Activated naive CD8-positive, alpha-beta T cell treated with anti-CD3 and anti-CD28 coated beads, Interleukin-2, amount 50 U/mL, for 24 hours (primary cell): ENCODE data around the gene AMPD1.

Source experiments
- ATAC-seq: fragments of 150-1000 bp; cut with Tn5 transposase; one replicate; pipeline ENCODE4 v1.10.0; 2021
- DNase-seq: peaks from one replicate; pipeline ENCODE4 v3.0.0; 2021
- H3K27ac Mint-ChIP-seq: one replicate; pipeline ENCODE4 v1.8.0; 2021; ENCODE audit warnings: mild to moderate bottlenecking, mixed read lengths
- H3K27me3 Mint-ChIP-seq: one replicate; pipeline ENCODE4 v1.8.0; 2021; ENCODE audit warnings: mixed read lengths
- H3K36me3 Mint-ChIP-seq: one replicate; pipeline ENCODE4 v1.8.0; 2021; ENCODE audit warnings: low read depth, mixed read lengths
- H3K4me1 Mint-ChIP-seq: one replicate; pipeline ENCODE4 v1.8.0; 2021; ENCODE audit warnings: mixed read lengths
- H3K4me3 Mint-ChIP-seq: one replicate; pipeline ENCODE4 v1.8.0; 2021; ENCODE audit warnings: mild to moderate bottlenecking, moderate library complexity, mixed read lengths
- H3K9me3 Mint-ChIP-seq: one replicate; pipeline ENCODE4 v1.8.0; 2021; ENCODE audit warnings: mixed read lengths

The AMPD1 gene

DNA sequence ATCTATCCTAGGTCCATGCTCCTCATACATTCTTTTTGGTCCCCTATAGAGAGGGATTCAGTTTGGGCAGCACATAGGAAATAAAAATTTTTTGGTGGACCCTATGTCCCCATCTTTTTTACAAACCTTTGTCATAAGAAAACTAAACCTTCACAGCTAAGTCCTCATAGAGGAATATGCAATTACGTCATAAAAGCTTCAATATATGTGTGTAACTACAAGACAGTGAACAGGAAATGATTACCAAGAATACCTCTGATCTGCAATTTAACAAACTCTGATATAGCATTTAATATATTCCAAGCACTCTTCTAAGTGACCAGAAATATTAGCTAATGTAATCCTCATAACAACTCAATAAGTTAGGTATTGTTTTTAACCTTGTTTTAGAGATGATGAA, 19.2 kb downstream of the AMPD1 start:
- no peaks in the 10 kb centered on the region for H3K4me1 Mint-ChIP-seq
- H3K9me3 Mint-ChIP-seq = no peaks in the 10 kb centered on the region
- peaks cover 26% of the 10 kb centered on the region for H3K27me3 Mint-ChIP-seq
- no peak overlapping the region for H3K27ac Mint-ChIP-seq
- no peak for DNase-seq
- no peak overlapping the region for H3K4me3 Mint-ChIP-seq
- no peaks in the 10 kb centered on the region for H3K36me3 Mint-ChIP-seq
- ATAC-seq = no peak

GRCh38 chr1:114671939-114672275, 23.4 kb downstream of the AMPD1 start:
- H3K36me3 Mint-ChIP-seq = no peaks in the 10 kb centered on the region
- no peak for DNase-seq
- no peaks in the 10 kb centered on the region for H3K9me3 Mint-ChIP-seq
- ATAC-seq = no peak
- no peak overlapping the region for H3K27ac Mint-ChIP-seq
- peaks cover 9% of the 10 kb centered on the region for H3K27me3 Mint-ChIP-seq
- no peak overlapping the region for H3K4me3 Mint-ChIP-seq
- H3K4me1 Mint-ChIP-seq = peaks cover 9% of the 10 kb centered on the region

GRCh38 chr1:114671011-114671938, 24.1 kb downstream of the AMPD1 start:
- no peak for DNase-seq
- no peaks in the 10 kb centered on the region for H3K36me3 Mint-ChIP-seq
- H3K27me3 Mint-ChIP-seq = peaks cover 7% of the 10 kb centered on the region
- peaks cover 9% of the 10 kb centered on the region for H3K4me1 Mint-ChIP-seq
- H3K9me3 Mint-ChIP-seq = no peaks in the 10 kb centered on the region
- peak overlapping the region; percentile 16 for H3K4me3 Mint-ChIP-seq
- no peak overlapping the region for H3K27ac Mint-ChIP-seq
- ATAC-seq = no peak

- ATAC-seq (peak; percentile 99), DNase-seq (peak; percentile 86)
- Mint-ChIP-seq H3K27ac (no peak overlapping the region), H3K9me3 (no peaks in the 10 kb centered on the region), H3K27me3 (peaks cover 5% of the 10 kb centered on the region), H3K4me3 (peak overlapping the region; percentile 81), H3K36me3 (no peaks in the 10 kb centered on the region), H3K4me1 (peaks cover 9% of the 10 kb centered on the region)
These were observed 25.0 kb downstream of the AMPD1 start for GRCh38 chr1:114670083-114671010.

- H3K9me3 Mint-ChIP-seq = no peaks in the 10 kb centered on the region
- H3K36me3 Mint-ChIP-seq = no peaks in the 10 kb centered on the region
- ATAC-seq = peak; percentile 67
- peaks cover 5% of the 10 kb centered on the region for H3K27me3 Mint-ChIP-seq
- no peak within 1 kb of the TSS for H3K27ac Mint-ChIP-seq
- DNase-seq = no peak
- peaks cover 9% of the 10 kb centered on the region for H3K4me1 Mint-ChIP-seq
- H3K4me3 Mint-ChIP-seq = peak within 1 kb of the TSS; percentile 81
These were observed 25.7 kb downstream of the AMPD1 start, which contains the start of gene DENND2C for GRCh38 chr1:114669562-114670082. Gene DENND2C (minus strand): TSS chr1:114670049. CDS start chr1:114625984, 44,065 bp downstream.

DNA sequence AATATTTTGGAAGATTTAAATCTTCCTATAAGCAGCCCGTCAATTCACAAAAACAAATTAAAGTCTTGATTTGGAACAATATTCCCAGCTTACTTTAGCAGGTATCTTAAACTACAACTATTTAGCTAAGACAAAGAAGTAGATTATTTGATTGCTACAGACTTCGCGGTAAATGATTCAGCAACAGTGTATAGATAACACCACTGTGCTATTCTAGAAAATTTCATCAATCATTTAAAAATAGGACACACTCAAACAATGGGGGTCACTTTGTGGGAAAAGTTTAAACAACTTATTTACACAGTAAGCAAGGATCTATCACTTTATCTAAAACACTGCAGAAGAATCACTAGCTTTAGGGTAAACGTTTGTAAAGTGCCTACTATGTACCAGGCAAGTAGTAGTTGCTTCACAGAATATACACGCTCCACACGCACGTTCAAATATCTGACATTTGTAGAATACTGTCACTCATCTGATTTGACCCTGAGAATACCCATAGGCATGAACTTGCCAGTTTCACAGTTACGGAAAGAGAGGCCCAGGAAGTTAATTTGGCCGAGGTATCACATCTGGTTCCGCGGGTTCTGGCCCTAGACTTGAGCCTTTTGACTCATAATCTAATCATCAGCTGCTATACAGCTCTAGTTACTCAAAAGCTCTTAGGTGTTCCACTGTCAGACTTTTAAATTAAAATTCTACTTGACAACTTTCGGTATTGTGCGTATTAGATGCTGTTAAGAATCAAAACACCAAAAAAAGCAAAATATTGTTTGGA, 26.4 kb downstream of the AMPD1 start:
- Mint-ChIP-seq H3K27ac (no peak overlapping the region), H3K9me3 (no peaks in the 10 kb centered on the region), H3K36me3 (no peaks in the 10 kb centered on the region), H3K27me3 (peaks cover 5% of the 10 kb centered on the region), H3K4me3 (peak overlapping the region; percentile 81), H3K4me1 (peaks cover 9% of the 10 kb centered on the region)
- ATAC-seq = no peak
- DNase-seq = no peak

DNA sequence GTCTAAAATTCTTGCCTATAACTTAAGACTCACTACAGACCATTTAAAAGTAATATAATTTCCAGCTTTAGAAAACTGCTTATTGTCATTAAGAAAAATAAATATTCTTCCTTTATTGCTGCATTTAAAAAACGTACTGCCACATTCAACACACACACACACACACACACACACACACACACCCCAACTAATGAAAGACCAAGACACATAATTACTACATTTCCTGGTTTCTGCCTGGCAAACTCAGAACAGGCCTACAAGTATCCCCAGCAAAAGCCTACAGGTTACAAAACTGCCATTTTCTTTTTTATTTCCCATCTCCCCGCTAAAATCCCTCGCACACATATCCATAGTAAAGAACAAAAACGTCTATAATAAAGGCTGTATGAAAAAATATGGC, 27.0 kb downstream of the AMPD1 start:
- no peak overlapping the region for H3K4me3 Mint-ChIP-seq
- no peak for DNase-seq
- H3K27me3 Mint-ChIP-seq = peaks cover 5% of the 10 kb centered on the region
- no peak for ATAC-seq
- no peaks in the 10 kb centered on the region for H3K9me3 Mint-ChIP-seq
- no peak overlapping the region for H3K27ac Mint-ChIP-seq
- H3K36me3 Mint-ChIP-seq = no peaks in the 10 kb centered on the region
- H3K4me1 Mint-ChIP-seq = peaks cover 9% of the 10 kb centered on the region

DNA sequence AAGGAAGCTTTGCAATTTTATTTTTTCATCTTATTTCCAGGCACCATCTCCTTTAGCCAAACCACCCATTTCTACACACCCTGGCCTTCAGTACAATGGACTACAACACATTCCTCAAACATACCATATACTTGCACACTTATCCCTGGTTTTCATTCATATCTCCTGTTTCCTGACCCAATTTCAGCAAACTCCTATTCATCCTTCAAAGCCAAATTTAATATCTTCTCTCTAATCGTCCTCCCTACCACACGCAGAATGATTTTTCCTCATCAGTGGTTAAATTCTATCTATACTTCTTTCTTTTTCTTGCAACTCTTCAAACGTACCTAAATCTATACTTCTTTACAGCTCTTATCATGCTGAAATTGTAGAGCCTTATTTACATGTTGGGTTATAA, 28.4 kb downstream of the AMPD1 start:
- H3K9me3 Mint-ChIP-seq = no peaks in the 10 kb centered on the region

GRCh38 chr1:114660238-114660637, 35.1 kb downstream of the AMPD1 start:
- H3K9me3 Mint-ChIP-seq = no peaks in the 10 kb centered on the region
- H3K4me3 Mint-ChIP-seq = no peak overlapping the region
- ATAC-seq = no peak
- DNase-seq = no peak
- H3K4me1 Mint-ChIP-seq = no peaks in the 10 kb centered on the region
- H3K27me3 Mint-ChIP-seq = peaks cover 7% of the 10 kb centered on the region
- no peak overlapping the region for H3K27ac Mint-ChIP-seq
- no peaks in the 10 kb centered on the region for H3K36me3 Mint-ChIP-seq

More for the DNA sequence above, 28.4 kb downstream of the AMPD1 start:
- Mint-ChIP-seq H3K4me3 (no peak overlapping the region), H3K36me3 (no peaks in the 10 kb centered on the region), H3K27ac (no peak overlapping the region), H3K4me1 (peaks cover 9% of the 10 kb centered on the region), H3K27me3 (peaks cover 8% of the 10 kb centered on the region)
- DNase-seq (no peak), ATAC-seq (no peak)

- H3K27ac Mint-ChIP-seq = no peak overlapping the region
- DNase-seq = no peak
- H3K27me3 Mint-ChIP-seq = peaks cover 9% of the 10 kb centered on the region
- H3K4me3 Mint-ChIP-seq = no peak overlapping the region
- no peaks in the 10 kb centered on the region for H3K4me1 Mint-ChIP-seq
- no peak for ATAC-seq
- no peaks in the 10 kb centered on the region for H3K9me3 Mint-ChIP-seq
- H3K36me3 Mint-ChIP-seq = no peaks in the 10 kb centered on the region
These were observed 43.5 kb downstream of the AMPD1 start for GRCh38 chr1:114651893-114652292.

DNA sequence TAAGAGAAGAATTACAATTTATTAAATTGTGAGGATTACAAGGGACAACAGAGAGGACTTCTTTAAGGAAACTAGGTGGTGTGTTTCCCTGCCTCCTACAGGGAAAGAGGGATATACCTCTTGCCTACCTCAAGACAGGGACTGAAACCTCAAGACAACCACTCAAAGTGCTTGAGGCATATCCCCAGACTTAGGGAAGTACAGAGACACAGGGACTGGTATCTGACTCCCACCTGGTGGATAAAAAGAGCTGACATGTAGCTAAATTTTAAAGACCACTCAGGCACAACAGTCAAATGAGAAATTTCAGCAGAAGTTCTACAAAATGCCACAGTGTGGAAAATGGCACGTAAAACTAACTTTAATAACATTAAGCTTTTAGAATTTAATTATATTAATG, 46.8 kb downstream of the AMPD1 start:
- Mint-ChIP-seq H3K9me3 (no peaks in the 10 kb centered on the region), H3K4me3 (no peak overlapping the region), H3K27me3 (peaks cover 3% of the 10 kb centered on the region), H3K27ac (no peak overlapping the region), H3K4me1 (no peaks in the 10 kb centered on the region), H3K36me3 (no peaks in the 10 kb centered on the region)
- ATAC-seq = no peak
- DNase-seq = no peak

GRCh38 chr1:114641377-114641776, 54.0 kb downstream of the AMPD1 start:
- DNase-seq (no peak), ATAC-seq (no peak)
- H3K27ac Mint-ChIP-seq = no peak overlapping the region
- H3K4me1 Mint-ChIP-seq = no peaks in the 10 kb centered on the region
- no peaks in the 10 kb centered on the region for H3K9me3 Mint-ChIP-seq
- H3K36me3 Mint-ChIP-seq = no peaks in the 10 kb centered on the region
- H3K4me3 Mint-ChIP-seq = no peak overlapping the region
- H3K27me3 Mint-ChIP-seq = no peaks in the 10 kb centered on the region

- no peaks in the 10 kb centered on the region for H3K4me1 Mint-ChIP-seq
- ATAC-seq (no peak), DNase-seq (no peak)
- H3K36me3 Mint-ChIP-seq = no peaks in the 10 kb centered on the region
- no peak overlapping the region for H3K27ac Mint-ChIP-seq
- H3K4me3 Mint-ChIP-seq = no peak overlapping the region
- H3K27me3 Mint-ChIP-seq = no peaks in the 10 kb centered on the region
- H3K9me3 Mint-ChIP-seq = no peaks in the 10 kb centered on the region
These were observed 56.4 kb downstream of the AMPD1 start for GRCh38 chr1:114638910-114639309.

- Mint-ChIP-seq H3K9me3 (peaks cover 12% of the 10 kb centered on the region), H3K27ac (no peak overlapping the region), H3K4me3 (no peak overlapping the region), H3K4me1 (no peaks in the 10 kb centered on the region), H3K36me3 (no peaks in the 10 kb centered on the region), H3K27me3 (peaks cover 21% of the 10 kb centered on the region)
- DNase-seq = no peak
- no peak for ATAC-seq
These were observed 62.9 kb downstream of the AMPD1 start for GRCh38 chr1:114632427-114632826.
